HEK293T (cell line): Measurements from ENCODE around the gene ACSL3.
"Not testable (repeated sequence)": the region's sequence is repeated elsewhere in the genome, so short reads cannot be mapped to it uniquely, and the experiment has no call there.

Experiments
- CTCF ChIA-PET: fragments of 350-600 bp; formaldehyde crosslinking; extraction: SDS; loops from one replicate; lab custom pipeline; 2021; ENCODE audit warnings: antibody characterized with exemption, inconsistent platforms; lab: Yijun Ruan, JAX
- POLR2A ChIA-PET: fragments of 350-600 bp; formaldehyde crosslinking; extraction: SDS; loops from one replicate; lab custom pipeline; 2020; ENCODE audit warnings: antibody characterized with exemption, inconsistent platforms; lab: Yijun Ruan, JAX
- DNase-seq: peaks from one replicate; pipeline ENCODE4 v3.0.0; 2012; ENCODE audit warnings: mixed read lengths; ENCODE audit errors: extremely low spot score
- ARNT ChIP-seq: fragments of 450-650 bp; IDR thresholded peaks from 2 replicates; pipeline ENCODE4 v1.6.1; 2017; ENCODE audit warnings: mild to moderate bottlenecking
- BHLHE40 ChIP-seq: fragments of 450-650 bp; IDR thresholded peaks from 2 replicates; pipeline ENCODE4 v1.6.1; 2016; ENCODE audit warnings: mild to moderate bottlenecking, moderate library complexity, borderline replicate concordance
- CTBP1 ChIP-seq: fragments of 450-650 bp; IDR thresholded peaks from 2 replicates; pipeline ENCODE4 v1.6.1; 2016; ENCODE audit warnings: borderline replicate concordance
- ELF4 ChIP-seq: fragments of 450-650 bp; IDR thresholded peaks from 2 replicates; pipeline ENCODE4 v1.6.1; 2017; ENCODE audit warnings: antibody characterized with exemption
- FOXA1 ChIP-seq: fragments of 450-650 bp; IDR thresholded peaks from 2 replicates; pipeline ENCODE4 v1.6.1; 2016; ENCODE audit warnings: mild to moderate bottlenecking
- FOXK2 ChIP-seq: fragments of 450-650 bp; IDR thresholded peaks from 2 replicates; pipeline ENCODE4 v1.6.1; 2016; ENCODE audit warnings: mild to moderate bottlenecking
- FOXM1 ChIP-seq: fragments of 450-650 bp; IDR thresholded peaks from 2 replicates; pipeline ENCODE4 v1.6.1; 2017; ENCODE audit warnings: mild to moderate bottlenecking, borderline replicate concordance
- HDGF ChIP-seq: fragments of 450-650 bp; IDR thresholded peaks from 2 replicates; pipeline ENCODE4 v1.6.1; 2017; ENCODE audit warnings: antibody characterized with exemption, borderline replicate concordance
- L3MBTL2 ChIP-seq: fragments of 450-650 bp; conservative IDR thresholded peaks from 2 replicates; pipeline ENCODE4 v1.6.1; 2016; ENCODE audit warnings: mild to moderate bottlenecking
- LEF1 ChIP-seq: fragments of 450-650 bp; IDR thresholded peaks from 2 replicates; pipeline ENCODE4 v1.6.1; 2017; ENCODE audit warnings: mild to moderate bottlenecking, borderline replicate concordance
- NFRKB ChIP-seq: fragments of 450-650 bp; IDR thresholded peaks from 2 replicates; pipeline ENCODE4 v1.6.1; 2016; ENCODE audit warnings: mild to moderate bottlenecking, moderate library complexity
- SP1 ChIP-seq: fragments of 450-650 bp; IDR thresholded peaks from 2 replicates; pipeline ENCODE4 v1.6.1; 2017
- SUZ12 ChIP-seq: fragments of 450-650 bp; IDR thresholded peaks from 2 replicates; pipeline ENCODE4 v1.6.1; 2016; ENCODE audit warnings: mild to moderate bottlenecking
- TARDBP ChIP-seq: fragments of 450-650 bp; IDR thresholded peaks from 2 replicates; pipeline ENCODE4 v1.6.1; 2016
- ZNF384 ChIP-seq: fragments of 450-650 bp; IDR thresholded peaks from 2 replicates; pipeline ENCODE4 v1.6.1; 2016
- TF ChIP-seq, protein P1 (sequence below): fragments of 450-650 bp; IDR thresholded peaks from 2 replicates; pipeline ENCODE4 v1.6.1; 2016

The ACSL3 gene

DNA sequence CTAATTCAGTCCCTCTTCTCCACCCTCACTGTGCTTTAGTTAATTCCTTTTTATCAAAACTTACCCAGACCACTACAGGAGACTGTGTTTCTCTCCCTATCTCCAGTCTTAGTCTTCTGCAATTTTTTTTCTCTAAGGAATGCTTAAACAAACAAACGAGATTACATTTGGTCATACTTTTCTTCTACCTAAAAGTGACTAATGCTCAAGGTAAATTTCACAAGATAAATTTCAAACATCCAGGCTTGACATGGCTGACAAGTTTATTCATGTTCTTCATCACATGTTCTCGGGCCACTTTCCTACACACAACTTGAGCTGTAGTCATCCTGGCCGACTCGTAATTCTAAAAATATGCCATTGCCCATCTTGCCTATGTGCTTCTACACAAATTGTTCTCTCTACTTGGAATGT is 23.2 kb upstream of the ACSL3 start:
- ChIA-PET CTCF (interaction anchor here (0.6 to 1.3 kb wide), 2 partner anchors 14 to 27 kb away, joined by 3 to 4 read pairs; no protein-coding TSS in a partner anchor), POLR2A (no interaction called here)
- no peak for TF ChIP-seq ELF4
- TF ChIP-seq ZNF384: no peak
- no peak for TF ChIP-seq HDGF
- TF ChIP-seq LEF1: no peak
- TF ChIP-seq ARNT: no peak
- no peak for DNase-seq

DNA sequence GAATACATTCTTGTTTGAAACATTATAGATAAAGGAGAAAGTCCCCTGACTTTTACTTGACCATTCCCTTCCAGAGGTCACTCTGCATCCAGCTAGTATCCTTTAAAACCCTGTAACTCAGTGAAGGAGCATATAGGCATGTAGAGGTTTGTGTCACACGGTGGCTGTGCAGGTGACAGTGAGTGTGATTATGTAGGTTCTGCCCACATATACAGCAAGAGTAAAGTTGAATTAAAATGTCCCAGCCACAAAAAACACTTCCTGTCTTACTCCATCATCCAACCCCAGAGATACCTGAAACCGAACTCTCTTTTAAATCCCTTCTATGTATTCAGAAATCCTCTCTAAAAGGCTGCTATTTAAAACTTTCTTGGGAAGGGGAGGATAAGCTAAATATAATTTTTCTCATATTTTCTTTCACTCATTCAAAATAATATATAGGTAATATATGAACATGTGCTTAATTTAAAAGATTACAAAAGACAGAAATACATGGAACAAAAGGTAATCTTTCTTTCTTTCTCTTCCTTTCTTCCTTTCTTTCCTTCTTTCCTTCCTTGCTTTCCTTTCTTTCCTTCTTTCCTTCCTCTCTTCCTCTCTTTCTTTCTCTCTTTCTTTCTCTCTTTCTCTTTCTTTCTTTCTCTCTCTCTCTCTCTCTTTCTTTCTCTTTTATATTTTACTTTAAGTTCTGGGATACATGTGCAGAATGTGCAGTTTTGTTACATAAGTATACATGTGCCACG is 20.6 kb upstream of the ACSL3 start:
- no peak for DNase-seq
- TF ChIP-seq CTBP1: no peak
- TF ChIP-seq FOXA1: no peak
- TF ChIP-seq SUZ12: no peak
- no peak for TF ChIP-seq BHLHE40
- no peak for TF ChIP-seq LEF1
- POLR2A ChIA-PET: no interaction called here
- CTCF ChIA-PET: no interaction called here

DNA sequence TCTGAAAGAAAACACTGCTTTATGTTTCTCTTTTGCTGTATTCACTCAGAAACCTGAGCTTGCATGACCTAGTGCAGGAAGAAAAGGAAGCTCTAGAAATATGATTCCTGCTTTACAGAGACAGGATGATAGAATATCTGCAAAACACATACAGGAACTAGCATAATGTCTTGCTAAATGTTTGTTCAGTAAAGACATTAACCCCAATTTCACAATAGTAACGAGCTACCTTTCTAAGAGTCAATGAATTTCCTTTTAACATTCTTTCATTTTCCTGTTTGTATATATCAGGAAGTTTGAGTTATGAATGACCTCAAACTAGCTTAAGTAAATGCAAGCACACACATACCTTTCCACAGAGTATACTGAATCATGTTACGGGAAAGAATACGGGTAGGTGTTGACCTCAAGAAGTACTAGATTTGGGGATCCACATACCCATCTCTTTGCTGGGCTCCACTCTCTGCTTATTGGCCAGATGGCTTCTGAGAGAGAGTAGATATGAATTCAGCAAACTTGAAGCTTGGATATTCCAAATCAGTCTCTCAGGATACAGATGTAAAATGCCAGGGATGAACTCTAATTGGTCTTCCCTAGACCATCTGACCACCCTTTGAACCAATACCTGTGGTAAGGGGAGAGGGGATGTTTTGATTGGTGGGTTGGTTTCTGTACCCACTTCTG is 18.2 kb upstream of the ACSL3 start:
- TF ChIP-seq HDGF (no peak), ZNF384 (no peak), SUZ12 (no peak), NFRKB (no peak), BHLHE40 (no peak), ELF4 (no peak), SP1 (no peak), FOXM1 (no peak)
- TF ChIP-seq, protein P1, sequence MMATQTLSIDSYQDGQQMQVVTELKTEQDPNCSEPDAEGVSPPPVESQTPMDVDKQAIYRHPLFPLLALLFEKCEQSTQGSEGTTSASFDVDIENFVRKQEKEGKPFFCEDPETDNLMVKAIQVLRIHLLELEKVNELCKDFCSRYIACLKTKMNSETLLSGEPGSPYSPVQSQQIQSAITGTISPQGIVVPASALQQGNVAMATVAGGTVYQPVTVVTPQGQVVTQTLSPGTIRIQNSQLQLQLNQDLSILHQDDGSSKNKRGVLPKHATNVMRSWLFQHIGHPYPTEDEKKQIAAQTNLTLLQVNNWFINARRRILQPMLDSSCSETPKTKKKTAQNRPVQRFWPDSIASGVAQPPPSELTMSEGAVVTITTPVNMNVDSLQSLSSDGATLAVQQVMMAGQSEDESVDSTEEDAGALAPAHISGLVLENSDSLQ: no peak
- CTCF ChIA-PET: interaction anchor here (1.2 kb wide), 1 partner anchor 9 kb away, joined by 4 read pairs; no protein-coding TSS in a partner anchor
- no peak for DNase-seq
- POLR2A ChIA-PET: interaction anchor here (0.6 to 1.8 kb wide), 2 partner anchors 18 to 1113 kb away, joined by 3 to 6 read pairs; partner anchors contain the start of gene ACSL3

DNA sequence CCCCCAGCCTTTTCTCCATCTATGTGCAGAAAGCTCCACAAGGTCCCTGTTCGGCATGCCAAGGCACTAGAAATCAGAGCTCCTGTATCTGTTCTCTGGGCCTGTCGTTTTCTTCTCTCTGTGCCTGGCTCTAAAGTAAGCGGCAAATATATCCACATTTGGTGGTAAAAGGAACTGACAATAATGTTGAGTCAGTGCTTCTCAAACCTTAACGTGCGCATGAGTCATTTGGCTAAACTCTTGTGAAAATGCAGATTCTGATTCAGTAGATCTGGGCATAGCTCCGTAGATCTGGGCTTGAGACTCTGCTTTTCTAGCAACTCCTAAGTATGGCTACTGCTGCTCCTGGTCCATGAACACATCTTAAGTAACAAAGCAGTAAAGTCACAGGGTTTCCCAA is 16.5 kb upstream of the ACSL3 start:
- POLR2A ChIA-PET: no interaction called here
- TF ChIP-seq ZNF384: no peak
- no peak for TF ChIP-seq FOXA1
- TF ChIP-seq, protein P1: no peak
- TF ChIP-seq BHLHE40: no peak
- TF ChIP-seq ARNT: no peak
- no peak for TF ChIP-seq SUZ12
- no peak for TF ChIP-seq LEF1
- TF ChIP-seq SP1: no peak
- TF ChIP-seq HDGF: no peak
- no peak for TF ChIP-seq TARDBP
- TF ChIP-seq FOXM1: no peak
- TF ChIP-seq L3MBTL2: no peak
- TF ChIP-seq CTBP1: no peak
- TF ChIP-seq ELF4: no peak
- TF ChIP-seq NFRKB: no peak
- TF ChIP-seq FOXK2: no peak
- DNase-seq: no peak
- CTCF ChIA-PET: no interaction called here

DNA sequence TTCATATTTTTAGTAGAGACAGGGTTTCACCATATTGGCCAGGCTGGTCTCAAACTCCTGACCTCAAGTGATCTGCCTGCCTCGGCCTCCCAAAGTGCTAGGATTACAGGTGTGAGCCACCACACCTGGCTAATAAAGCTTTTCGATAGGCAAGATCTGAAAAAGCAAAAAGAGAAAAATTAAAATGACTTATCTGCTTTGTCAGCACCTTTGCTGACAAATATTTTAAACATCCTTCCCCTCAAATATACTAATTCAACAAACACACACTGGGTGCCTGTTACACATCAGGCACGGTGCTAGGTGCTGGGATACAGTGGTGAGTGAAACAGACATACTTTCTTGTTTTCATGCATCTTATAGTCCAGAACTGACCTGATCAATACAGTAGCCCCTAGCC is 15.5 kb upstream of the ACSL3 start:
- DNase-seq, POLR2A ChIA-PET: not testable (repeated sequence)

DNA sequence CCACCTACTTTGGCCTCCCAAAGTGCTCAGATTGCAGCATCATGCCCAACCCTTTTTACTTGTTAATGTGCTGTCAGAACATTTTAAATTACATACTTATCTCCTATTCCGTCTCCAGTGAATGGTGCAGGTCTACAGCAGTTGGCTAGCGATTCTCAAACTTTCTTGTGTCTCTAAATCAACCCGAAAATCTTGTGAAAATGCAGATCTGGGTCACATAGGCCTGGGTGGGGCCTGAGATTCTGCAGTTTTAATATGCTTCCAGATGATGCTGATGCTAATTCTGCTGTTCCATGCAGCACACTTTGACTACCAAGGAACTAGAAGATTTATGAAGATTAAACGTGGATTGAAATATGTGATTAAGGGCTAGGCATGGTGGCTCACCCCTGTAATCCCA is 14.8 kb upstream of the ACSL3 start:
- no peak for DNase-seq
- TF ChIP-seq, protein P1: no peak
- TF ChIP-seq SUZ12 (no peak), TARDBP (no peak), ELF4 (no peak), ZNF384 (no peak), FOXK2 (no peak), CTBP1 (no peak), HDGF (no peak), ARNT (no peak), FOXM1 (no peak), NFRKB (no peak), BHLHE40 (no peak)
- ChIA-PET CTCF (no interaction called here), POLR2A (interaction anchor here (1.0 kb wide), 1 partner anchor 39 kb away, joined by 3 read pairs; no protein-coding TSS in a partner anchor)

More for the DNA sequence above, 15.5 kb upstream of the ACSL3 start:
- CTCF ChIA-PET: not testable (repeated sequence)

DNA sequence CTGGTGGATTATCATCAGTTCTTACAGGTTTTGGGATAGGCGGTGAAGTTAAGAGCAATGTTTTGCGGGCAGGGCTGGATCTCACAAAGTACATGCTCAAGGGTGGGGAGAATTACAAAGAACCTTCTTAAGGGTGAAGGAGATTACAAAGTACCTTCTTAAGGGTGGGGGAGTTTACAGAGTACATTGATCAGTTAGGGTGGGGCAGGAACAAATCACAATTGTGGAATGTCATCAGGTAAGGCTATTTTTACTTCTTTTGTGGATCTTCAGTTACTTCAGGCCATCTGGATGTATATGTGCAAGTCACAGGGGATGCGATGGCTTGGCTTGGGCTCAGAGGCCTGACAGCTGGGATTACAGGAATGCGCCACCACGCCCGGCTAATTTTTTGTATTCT is 12.8 kb upstream of the ACSL3 start:
- CTCF ChIA-PET, DNase-seq, POLR2A ChIA-PET: not testable (repeated sequence)
